ENCODE measurements around the gene GPX4. TPM values are rescaled to one million over a fixed set of nuclear protein-coding genes. Genes with fewer than 3 reads are reported as not detected.

GPX4 gene
- total and polyA plus RNA-seq, 2 of the 13 experiments (the other 11 are each of a cell fraction or from before 2014, with no cell fraction given) = 535 to 613 TPM

DNA sequence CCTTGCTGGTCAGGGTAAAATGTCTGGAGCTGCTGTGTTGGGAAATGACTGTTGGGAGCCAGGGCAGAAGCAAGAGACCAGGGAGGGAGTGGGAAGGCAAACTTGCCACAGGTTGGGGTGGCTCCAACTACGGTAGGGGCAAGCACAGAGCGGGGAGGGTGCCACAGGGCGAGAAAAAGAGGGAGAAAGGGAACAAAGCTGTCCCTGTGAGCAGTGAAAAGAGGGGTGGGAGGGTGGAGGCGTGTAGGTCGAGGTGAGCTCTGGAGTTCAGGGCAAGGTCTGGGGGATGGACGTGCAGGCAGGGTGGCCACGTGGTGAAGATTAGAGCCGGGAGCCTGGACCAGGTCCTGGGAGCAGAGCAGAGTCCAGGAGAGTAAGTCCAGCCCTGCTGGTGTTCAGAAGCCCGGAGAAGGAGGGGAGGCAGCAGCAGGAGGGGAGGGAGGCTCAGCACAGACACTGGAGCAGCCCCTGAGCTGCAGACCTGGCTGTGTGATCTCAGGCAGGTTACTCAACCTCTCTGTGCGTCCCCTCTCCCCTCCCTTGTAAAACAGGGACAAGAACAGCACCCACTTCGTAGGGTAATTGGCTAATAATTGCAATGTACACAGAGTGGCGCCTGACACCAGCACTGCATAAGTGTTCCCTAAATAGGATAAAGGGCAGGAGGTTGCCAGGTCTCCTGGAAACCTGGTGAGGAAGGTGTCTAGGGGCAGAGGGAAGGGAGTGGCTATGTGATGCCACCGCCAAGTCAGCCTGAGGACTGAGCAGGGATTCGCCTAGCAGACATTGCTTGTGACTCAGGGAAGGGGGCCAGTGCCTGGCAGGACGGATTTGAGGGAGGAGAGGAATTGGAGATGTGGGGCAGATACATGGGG, 5.4 kb upstream of the GPX4 start:
- H3K27ac ChIP-seq (ENCODE audit: extremely low read length, insufficient read depth, low read length) = peak overlapping the region; percentile 100
- H3K4me3 ChIP-seq (replicated peaks in 1 of 3; ENCODE audit: insufficient read depth in 1 of 3, low read depth in 2 of 3, low read length in 3 of 3) = peak overlapping the region; percentile 8 to 54 (median 16); a peak in 5 of 6 replicates
- ATAC-seq (peak; percentile 75), DNase-seq (ENCODE audit: low spot score) (peak; percentile 94), FAIRE-seq (peak; percentile 86)
- in situ Hi-C loops (cut with HindIII; ENCODE audit: extremely low pct_ligation_motif_present, low pct_unique_long_range_greater_than_20kb) = no loop called here
- H3K27me3 ChIP-seq (ENCODE audit: control insufficient read depth in 1 of 2, insufficient read depth in 2 of 2, low read length in 2 of 2) = no peaks in the 10 kb centered on the region; a peak in 1 of 5 replicates
- H3K9me3 ChIP-seq (ENCODE audit: low read length) = no peaks in the 10 kb centered on the region
- ChIA-PET CTCF (ENCODE audit: low intra/inter-chr PET ratio, low total read pairs) (no interaction called here), POLR2A (interaction anchor here (0.6 to 2.4 kb wide), 24 partner anchors 9 to 175 kb away, joined by 3 to 13 read pairs (median 5); partner anchors contain the start of genes ARHGAP45, CIRBP, CNN2 and RNU6-2)
- H3K9ac ChIP-seq (ENCODE audit: insufficient read depth, low read depth, low read length) = peak overlapping the region; percentile 88
- H3K4me1 ChIP-seq (ENCODE audit: insufficient read depth, low read length) = peaks cover 79% of the 10 kb centered on the region
- H3K36me3 ChIP-seq (replicated peaks in 1 of 2; ENCODE audit: control insufficient read depth in 1 of 2, insufficient read depth in 2 of 2, low read length in 2 of 2) = 0 out of 5 replicates have a peak, but pooled peaks cover 0 to 3% of the 10 kb centered on the region in 2 experiments
- H2AFZ ChIP-seq (ENCODE audit: low read length) = no peak overlapping the region
- H3K79me2 ChIP-seq (ENCODE audit: insufficient read depth, low read length) = peaks cover 18% of the 10 kb centered on the region
- H4K20me1 ChIP-seq (ENCODE audit: insufficient read depth, low read length) = peaks cover 13% of the 10 kb centered on the region
- BruUV-seq (replicated peaks) = no TSS peak
- WGBS (ENCODE audit: low lambda C conversion rate) = 15% methylated on average over 14 of the region's 15 CpGs
- peak overlapping the region; percentile 75 for H3K4me2 ChIP-seq (ENCODE audit: low read depth, low read length)
- intact Hi-C loops (cut with micrococcal nuclease; ENCODE audit: unreplicated experiment) = loop anchor here (5.0 kb wide), 1 partner anchor 614 kb away; no protein-coding TSS in a partner anchor
- TF ChIP-seq ZNF225 (CRISPR knock-in tag; IDR thresholded peaks at IDR 0.05) = no peak
- TF ChIP-seq ZBTB7A (CRISPR knock-in tag; IDR thresholded peaks at IDR 0.05) = peak; percentile 29; the same call in 1 of the 2 replicates
- TF ChIP-seq, protein P1, sequence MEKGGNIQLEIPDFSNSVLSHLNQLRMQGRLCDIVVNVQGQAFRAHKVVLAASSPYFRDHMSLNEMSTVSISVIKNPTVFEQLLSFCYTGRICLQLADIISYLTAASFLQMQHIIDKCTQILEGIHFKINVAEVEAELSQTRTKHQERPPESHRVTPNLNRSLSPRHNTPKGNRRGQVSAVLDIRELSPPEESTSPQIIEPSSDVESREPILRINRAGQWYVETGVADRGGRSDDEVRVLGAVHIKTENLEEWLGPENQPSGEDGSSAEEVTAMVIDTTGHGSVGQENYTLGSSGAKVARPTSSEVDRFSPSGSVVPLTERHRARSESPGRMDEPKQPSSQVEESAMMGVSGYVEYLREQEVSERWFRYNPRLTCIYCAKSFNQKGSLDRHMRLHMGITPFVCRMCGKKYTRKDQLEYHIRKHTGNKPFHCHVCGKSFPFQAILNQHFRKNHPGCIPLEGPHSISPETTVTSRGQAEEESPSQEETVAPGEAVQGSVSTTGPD (CRISPR knock-in tag; IDR thresholded peaks at IDR 0.05) = no peak
- TF ChIP-seq NCOA2 (CRISPR knock-in tag; IDR thresholded peaks at IDR 0.05) = no peak
- TF ChIP-seq SOX6 (IDR thresholded peaks at IDR 0.05) = no peak
- peak; percentile 79 for TF ChIP-seq SOX6 (CRISPR knock-in tag; IDR thresholded peaks at IDR 0.05)
- TF ChIP-seq, protein P2, sequence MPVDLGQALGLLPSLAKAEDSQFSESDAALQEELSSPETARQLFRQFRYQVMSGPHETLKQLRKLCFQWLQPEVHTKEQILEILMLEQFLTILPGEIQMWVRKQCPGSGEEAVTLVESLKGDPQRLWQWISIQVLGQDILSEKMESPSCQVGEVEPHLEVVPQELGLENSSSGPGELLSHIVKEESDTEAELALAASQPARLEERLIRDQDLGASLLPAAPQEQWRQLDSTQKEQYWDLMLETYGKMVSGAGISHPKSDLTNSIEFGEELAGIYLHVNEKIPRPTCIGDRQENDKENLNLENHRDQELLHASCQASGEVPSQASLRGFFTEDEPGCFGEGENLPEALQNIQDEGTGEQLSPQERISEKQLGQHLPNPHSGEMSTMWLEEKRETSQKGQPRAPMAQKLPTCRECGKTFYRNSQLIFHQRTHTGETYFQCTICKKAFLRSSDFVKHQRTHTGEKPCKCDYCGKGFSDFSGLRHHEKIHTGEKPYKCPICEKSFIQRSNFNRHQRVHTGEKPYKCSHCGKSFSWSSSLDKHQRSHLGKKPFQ (CRISPR knock-in tag; IDR thresholded peaks at IDR 0.05; ENCODE audit: insufficient replicate concordance) = no peak
- no peak for TF ChIP-seq YEATS2 (CRISPR knock-in tag; IDR thresholded peaks at IDR 0.05; ENCODE audit: borderline replicate concordance)
- TF ChIP-seq, protein P3, sequence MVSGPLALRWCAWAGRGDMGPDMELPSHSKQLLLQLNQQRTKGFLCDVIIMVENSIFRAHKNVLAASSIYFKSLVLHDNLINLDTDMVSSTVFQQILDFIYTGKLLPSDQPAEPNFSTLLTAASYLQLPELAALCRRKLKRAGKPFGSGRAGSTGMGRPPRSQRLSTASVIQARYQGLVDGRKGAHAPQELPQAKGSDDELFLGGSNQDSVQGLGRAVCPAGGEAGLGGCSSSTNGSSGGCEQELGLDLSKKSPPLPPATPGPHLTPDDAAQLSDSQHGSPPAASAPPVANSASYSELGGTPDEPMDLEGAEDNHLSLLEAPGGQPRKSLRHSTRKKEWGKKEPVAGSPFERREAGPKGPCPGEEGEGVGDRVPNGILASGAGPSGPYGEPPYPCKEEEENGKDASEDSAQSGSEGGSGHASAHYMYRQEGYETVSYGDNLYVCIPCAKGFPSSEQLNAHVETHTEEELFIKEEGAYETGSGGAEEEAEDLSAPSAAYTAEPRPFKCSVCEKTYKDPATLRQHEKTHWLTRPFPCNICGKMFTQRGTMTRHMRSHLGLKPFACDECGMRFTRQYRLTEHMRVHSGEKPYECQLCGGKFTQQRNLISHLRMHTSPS (CRISPR knock-in tag; IDR thresholded peaks at IDR 0.05; ENCODE audit: low read depth) = no peak; the same call in 1 of the 2 replicates
- TF ChIP-seq REPIN1 (CRISPR knock-in tag; IDR thresholded peaks at IDR 0.05; ENCODE audit: borderline replicate concordance, low read depth) = peak; percentile 77
- TF ChIP-seq TGIF2 (CRISPR knock-in tag; IDR thresholded peaks at IDR 0.05) = no peak
- TF ChIP-seq, protein P4, sequence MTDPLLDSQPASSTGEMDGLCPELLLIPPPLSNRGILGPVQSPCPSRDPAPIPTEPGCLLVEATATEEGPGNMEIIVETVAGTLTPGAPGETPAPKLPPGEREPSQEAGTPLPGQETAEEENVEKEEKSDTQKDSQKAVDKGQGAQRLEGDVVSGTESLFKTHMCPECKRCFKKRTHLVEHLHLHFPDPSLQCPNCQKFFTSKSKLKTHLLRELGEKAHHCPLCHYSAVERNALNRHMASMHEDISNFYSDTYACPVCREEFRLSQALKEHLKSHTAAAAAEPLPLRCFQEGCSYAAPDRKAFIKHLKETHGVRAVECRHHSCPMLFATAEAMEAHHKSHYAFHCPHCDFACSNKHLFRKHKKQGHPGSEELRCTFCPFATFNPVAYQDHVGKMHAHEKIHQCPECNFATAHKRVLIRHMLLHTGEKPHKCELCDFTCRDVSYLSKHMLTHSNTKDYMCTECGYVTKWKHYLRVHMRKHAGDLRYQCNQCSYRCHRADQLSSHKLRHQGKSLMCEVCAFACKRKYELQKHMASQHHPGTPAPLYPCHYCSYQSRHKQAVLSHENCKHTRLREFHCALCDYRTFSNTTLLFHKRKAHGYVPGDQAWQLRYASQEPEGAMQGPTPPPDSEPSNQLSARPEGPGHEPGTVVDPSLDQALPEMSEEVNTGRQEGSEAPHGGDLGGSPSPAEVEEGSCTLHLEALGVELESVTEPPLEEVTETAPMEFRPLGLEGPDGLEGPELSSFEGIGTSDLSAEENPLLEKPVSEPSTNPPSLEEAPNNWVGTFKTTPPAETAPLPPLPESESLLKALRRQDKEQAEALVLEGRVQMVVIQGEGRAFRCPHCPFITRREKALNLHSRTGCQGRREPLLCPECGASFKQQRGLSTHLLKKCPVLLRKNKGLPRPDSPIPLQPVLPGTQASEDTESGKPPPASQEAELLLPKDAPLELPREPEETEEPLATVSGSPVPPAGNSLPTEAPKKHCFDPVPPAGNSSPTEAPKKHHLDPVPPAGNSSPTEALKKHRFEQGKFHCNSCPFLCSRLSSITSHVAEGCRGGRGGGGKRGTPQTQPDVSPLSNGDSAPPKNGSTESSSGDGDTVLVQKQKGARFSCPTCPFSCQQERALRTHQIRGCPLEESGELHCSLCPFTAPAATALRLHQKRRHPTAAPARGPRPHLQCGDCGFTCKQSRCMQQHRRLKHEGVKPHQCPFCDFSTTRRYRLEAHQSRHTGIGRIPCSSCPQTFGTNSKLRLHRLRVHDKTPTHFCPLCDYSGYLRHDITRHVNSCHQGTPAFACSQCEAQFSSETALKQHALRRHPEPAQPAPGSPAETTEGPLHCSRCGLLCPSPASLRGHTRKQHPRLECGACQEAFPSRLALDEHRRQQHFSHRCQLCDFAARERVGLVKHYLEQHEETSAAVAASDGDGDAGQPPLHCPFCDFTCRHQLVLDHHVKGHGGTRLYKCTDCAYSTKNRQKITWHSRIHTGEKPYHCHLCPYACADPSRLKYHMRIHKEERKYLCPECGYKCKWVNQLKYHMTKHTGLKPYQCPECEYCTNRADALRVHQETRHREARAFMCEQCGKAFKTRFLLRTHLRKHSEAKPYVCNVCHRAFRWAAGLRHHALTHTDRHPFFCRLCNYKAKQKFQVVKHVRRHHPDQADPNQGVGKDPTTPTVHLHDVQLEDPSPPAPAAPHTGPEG (CRISPR knock-in tag; IDR thresholded peaks at IDR 0.05) = no peak
